ENCODE data around the gene LRRC8A. TPM values are rescaled to one million over a fixed set of nuclear protein-coding genes. Genes with fewer than 3 reads are reported as not detected.
A peak's percentile ranks its signal among the peaks of the same experiment; 100 is the strongest.

The LRRC8A gene
- 10 to 100 TPM; 54.6 to 58.7 TPM for total RNA-seq
- polyA plus RNA-seq (2013, experiment 1 of 2): 32.7 TPM
- polyA plus RNA-seq (2013, experiment 2 of 2): 34.9 TPM
- long read RNA-seq, experiment 1, full-length matches to known transcripts: 3 of 33 reads
- long read RNA-seq, experiment 1, partial matches to known transcripts: 30 of 33 reads
- long read RNA-seq, experiment 1, other reads (novel, unspliced or antisense): 0 of 33 reads
- long read RNA-seq, experiment 2, full-length matches to known transcripts: 189 of 226 reads
- long read RNA-seq, experiment 2, partial matches to known transcripts: 29 of 226 reads
- long read RNA-seq, experiment 2, other reads (novel, unspliced or antisense): 8 of 226 reads
- long read RNA-seq, experiment 3, full-length matches to known transcripts: 26 of 71 reads
- long read RNA-seq, experiment 3, partial matches to known transcripts: 41 of 71 reads
- long read RNA-seq, experiment 3, other reads (novel, unspliced or antisense): 4 of 71 reads
- long read RNA-seq, experiment 4, partial matches to known transcripts: 2 of 3 reads
- long read RNA-seq, experiment 4, other reads (novel, unspliced or antisense): 1 of 3 reads

GRCh38 chr9:128881884-128882676 is at the start of gene LRRC8A, which contains the start of gene KYAT1:
TSS of gene LRRC8A (plus strand) at chr9:128882133. CDS start at chr9:128907165, 25,032 bp downstream.
TSS of gene KYAT1 (minus strand) at chr9:128881950. CDS start at chr9:128845405, 36,545 bp downstream.
- H3K27me3 ChIP-seq (ENCODE audit: control insufficient read depth, insufficient read depth, low read length, poor library complexity, severe bottlenecking): no peaks in the 10 kb centered on the region
- H3K4me3 ChIP-seq (ENCODE audit: low read length): peak within 1 kb of the TSS; percentile 100
- Mint-ChIP-seq H3K27ac (peak within 1 kb of the TSS; percentile 95), H3K9me3 (no peaks in the 10 kb centered on the region), H3K27me3 (ENCODE audit: insufficient read depth) (no peaks in the 10 kb centered on the region), H3K4me3 (peak within 1 kb of the TSS; percentile 95), H3K36me3 (ENCODE audit: low read depth) (peaks cover 19% of the 10 kb centered on the region), H3K4me1 (peaks cover 41% of the 10 kb centered on the region)
- peaks cover 4% of the 10 kb centered on the region for H3K4me1 ChIP-seq (ENCODE audit: control insufficient read depth, insufficient read depth, low read length)
- H3K36me3 ChIP-seq (ENCODE audit: control insufficient read depth, insufficient read depth, low read length): peaks cover 24% of the 10 kb centered on the region
- TF ChIP-seq, protein P1, sequence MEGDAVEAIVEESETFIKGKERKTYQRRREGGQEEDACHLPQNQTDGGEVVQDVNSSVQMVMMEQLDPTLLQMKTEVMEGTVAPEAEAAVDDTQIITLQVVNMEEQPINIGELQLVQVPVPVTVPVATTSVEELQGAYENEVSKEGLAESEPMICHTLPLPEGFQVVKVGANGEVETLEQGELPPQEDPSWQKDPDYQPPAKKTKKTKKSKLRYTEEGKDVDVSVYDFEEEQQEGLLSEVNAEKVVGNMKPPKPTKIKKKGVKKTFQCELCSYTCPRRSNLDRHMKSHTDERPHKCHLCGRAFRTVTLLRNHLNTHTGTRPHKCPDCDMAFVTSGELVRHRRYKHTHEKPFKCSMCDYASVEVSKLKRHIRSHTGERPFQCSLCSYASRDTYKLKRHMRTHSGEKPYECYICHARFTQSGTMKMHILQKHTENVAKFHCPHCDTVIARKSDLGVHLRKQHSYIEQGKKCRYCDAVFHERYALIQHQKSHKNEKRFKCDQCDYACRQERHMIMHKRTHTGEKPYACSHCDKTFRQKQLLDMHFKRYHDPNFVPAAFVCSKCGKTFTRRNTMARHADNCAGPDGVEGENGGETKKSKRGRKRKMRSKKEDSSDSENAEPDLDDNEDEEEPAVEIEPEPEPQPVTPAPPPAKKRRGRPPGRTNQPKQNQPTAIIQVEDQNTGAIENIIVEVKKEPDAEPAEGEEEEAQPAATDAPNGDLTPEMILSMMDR (conservative IDR thresholded peaks at IDR 0.05): peak; percentile 15
- H3K27ac ChIP-seq (ENCODE audit: low read depth, low read length): peak within 1 kb of the TSS; percentile 94
- 0% methylated on average over 16 to 70 of the region's 70 CpGs for WGBS, 2 experiments (ENCODE audit: insufficient coverage in 1 of 2, insufficient read length in 1 of 2)
- no peaks in the 10 kb centered on the region for H3K9me3 ChIP-seq (ENCODE audit: control insufficient read depth, low read length)
- DNase-seq: peak; percentile 99
- H3K9ac ChIP-seq (ENCODE audit: extremely low read depth, low read length, poor library complexity, severe bottlenecking): peak within 1 kb of the TSS; percentile 85

DNA sequence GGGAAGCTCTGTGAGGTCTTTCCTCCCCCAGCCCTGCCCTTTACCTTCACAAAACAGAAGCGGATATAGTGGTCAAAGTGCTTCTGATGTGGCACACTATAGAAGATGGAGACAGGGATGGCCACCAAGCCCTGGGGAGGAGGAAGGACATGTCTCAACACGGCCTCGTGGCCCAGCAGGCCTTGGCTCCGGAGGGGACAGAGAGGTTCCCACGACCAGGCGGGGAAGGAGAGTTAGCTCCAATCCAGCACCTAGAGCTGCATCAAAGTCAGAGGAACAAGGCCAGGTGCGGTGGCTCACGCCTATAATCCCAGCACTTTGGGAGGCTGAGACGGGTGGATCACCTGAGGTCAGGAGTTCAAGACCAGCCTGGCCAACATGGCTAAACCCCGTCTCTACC is 48.2 kb upstream of the LRRC8A start:
- H3K9ac ChIP-seq (ENCODE audit: extremely low read depth, low read length, poor library complexity, severe bottlenecking): no peak overlapping the region
- peaks cover 2% of the 10 kb centered on the region for H3K4me1 ChIP-seq (ENCODE audit: control insufficient read depth, insufficient read depth, low read length)
- WGBS, 2 experiments (ENCODE audit: insufficient coverage in 1 of 2, insufficient read length in 1 of 2): 94 to 95% methylated on average over 6 to 10 of the region's 10 CpGs
- Mint-ChIP-seq H3K9me3 (no peaks in the 10 kb centered on the region), H3K27ac (no peak overlapping the region), H3K4me3 (no peak overlapping the region), H3K27me3 (ENCODE audit: insufficient read depth) (no peaks in the 10 kb centered on the region), H3K36me3 (ENCODE audit: low read depth) (peaks cover 33% of the 10 kb centered on the region), H3K4me1 (peaks cover 10% of the 10 kb centered on the region)
- DNase-seq: no peak
- no peaks in the 10 kb centered on the region for H3K27me3 ChIP-seq (ENCODE audit: control insufficient read depth, insufficient read depth, low read length, poor library complexity, severe bottlenecking)
- H3K4me3 ChIP-seq (ENCODE audit: low read length): no peak overlapping the region
- H3K36me3 ChIP-seq (ENCODE audit: control insufficient read depth, insufficient read depth, low read length): no peaks in the 10 kb centered on the region
- TF ChIP-seq, protein P1 (conservative IDR thresholded peaks at IDR 0.05): no peak
- H3K9me3 ChIP-seq (ENCODE audit: control insufficient read depth, low read length): no peaks in the 10 kb centered on the region
- H3K27ac ChIP-seq (ENCODE audit: low read depth, low read length): no peak overlapping the region
